ENCODE measurements around the gene IRX6. TPM values are rescaled to one million over a fixed set of nuclear protein-coding genes. Genes with fewer than 3 reads are reported as not detected.

The IRX6 gene
- total RNA-seq, 1 experiment from 2014 or later: not detected

DNA sequence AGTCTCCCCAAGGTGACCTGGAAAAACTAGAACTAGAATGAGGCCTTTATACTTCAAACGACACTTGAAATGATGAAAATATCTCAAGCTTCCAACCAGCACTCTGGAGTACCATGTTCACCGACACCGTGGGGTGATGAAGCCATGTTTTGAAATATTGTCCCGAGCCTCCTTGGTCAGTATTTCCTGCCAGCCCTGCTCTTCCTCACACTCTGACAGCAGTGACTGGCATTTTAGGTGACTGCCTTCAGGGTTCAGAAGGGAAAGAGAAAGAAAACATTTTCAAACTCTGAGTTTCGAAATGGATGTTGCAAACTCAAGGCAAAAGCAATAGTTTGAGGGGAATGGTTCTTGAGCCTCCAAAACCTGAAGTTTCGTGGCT is 39.3 kb upstream of the IRX6 start:
- Histone ChIP-seq H3K79me2 (ENCODE audit: low read depth) (no peaks in the 10 kb centered on the region), H4K20me1 (ENCODE audit: insufficient read depth) (no peaks in the 10 kb centered on the region), H3K4me1 (replicated peaks; ENCODE audit: insufficient read depth) (no peaks in the 10 kb centered on the region), H3K4me2 (no peak overlapping the region), H3K9me3 (ENCODE audit: insufficient read depth, low read depth) (peaks cover 6% of the 10 kb centered on the region; the same call in 1 of the 2 replicates), H3K4me3 (no peak overlapping the region), H3K9me2 (ENCODE audit: insufficient read depth) (no peaks in the 10 kb centered on the region), H3K36me3 (ENCODE audit: low read depth) (no peaks in the 10 kb centered on the region), H2AFZ (no peak overlapping the region), H3F3A (ENCODE audit: insufficient read depth, low read depth) (no peaks in the 10 kb centered on the region), H3K27ac (no peak overlapping the region), H3K27me3 (ENCODE audit: insufficient read depth, low read depth) (no peaks in the 10 kb centered on the region)
- CTCF ChIA-PET: no interaction called here
- no TSS peak for BruUV-seq (replicated peaks)
- DNase-seq: no peak
- no peak for TF ChIP-seq EZH2 (IDR thresholded peaks at IDR 0.05; ENCODE audit: low read depth)
- TF ChIP-seq, protein P1, sequence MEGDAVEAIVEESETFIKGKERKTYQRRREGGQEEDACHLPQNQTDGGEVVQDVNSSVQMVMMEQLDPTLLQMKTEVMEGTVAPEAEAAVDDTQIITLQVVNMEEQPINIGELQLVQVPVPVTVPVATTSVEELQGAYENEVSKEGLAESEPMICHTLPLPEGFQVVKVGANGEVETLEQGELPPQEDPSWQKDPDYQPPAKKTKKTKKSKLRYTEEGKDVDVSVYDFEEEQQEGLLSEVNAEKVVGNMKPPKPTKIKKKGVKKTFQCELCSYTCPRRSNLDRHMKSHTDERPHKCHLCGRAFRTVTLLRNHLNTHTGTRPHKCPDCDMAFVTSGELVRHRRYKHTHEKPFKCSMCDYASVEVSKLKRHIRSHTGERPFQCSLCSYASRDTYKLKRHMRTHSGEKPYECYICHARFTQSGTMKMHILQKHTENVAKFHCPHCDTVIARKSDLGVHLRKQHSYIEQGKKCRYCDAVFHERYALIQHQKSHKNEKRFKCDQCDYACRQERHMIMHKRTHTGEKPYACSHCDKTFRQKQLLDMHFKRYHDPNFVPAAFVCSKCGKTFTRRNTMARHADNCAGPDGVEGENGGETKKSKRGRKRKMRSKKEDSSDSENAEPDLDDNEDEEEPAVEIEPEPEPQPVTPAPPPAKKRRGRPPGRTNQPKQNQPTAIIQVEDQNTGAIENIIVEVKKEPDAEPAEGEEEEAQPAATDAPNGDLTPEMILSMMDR (conservative IDR thresholded peaks at IDR 0.05): no peak
- intact Hi-C loops (cut with micrococcal nuclease; ENCODE audit: unreplicated experiment): no loop called here
- POLR2A ChIA-PET (ENCODE audit: unreplicated experiment): no interaction called here

DNA sequence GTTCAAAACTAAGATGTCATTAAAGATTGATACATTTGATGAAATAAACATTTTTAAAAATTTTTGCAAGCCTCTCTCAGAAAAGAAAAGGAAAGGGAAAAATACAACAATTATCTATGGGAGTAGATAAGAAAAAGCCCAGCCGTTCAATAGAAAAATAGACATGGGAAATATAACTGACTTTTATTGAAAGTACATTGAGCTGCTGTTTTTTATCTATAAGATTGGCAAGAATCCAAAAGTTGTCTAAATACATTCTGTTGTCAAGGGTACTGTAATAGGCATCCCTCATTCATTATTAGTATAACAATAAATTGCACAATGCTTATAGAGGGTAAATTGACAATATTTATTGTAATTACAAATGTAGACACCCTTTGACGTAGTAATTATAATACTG is 38.4 kb upstream of the IRX6 start:
- intact Hi-C loops (cut with micrococcal nuclease; ENCODE audit: unreplicated experiment): no loop called here
- H3K4me2 ChIP-seq: no peak overlapping the region
- no peaks in the 10 kb centered on the region for H3F3A ChIP-seq (ENCODE audit: insufficient read depth, low read depth)
- no peaks in the 10 kb centered on the region for H4K20me1 ChIP-seq (ENCODE audit: insufficient read depth)
- H3K9me2 ChIP-seq (ENCODE audit: insufficient read depth): no peaks in the 10 kb centered on the region
- H3K9me3 ChIP-seq (ENCODE audit: insufficient read depth, low read depth): peaks cover 6% of the 10 kb centered on the region; the same call in 1 of the 2 replicates
- DNase-seq: no peak
- no peak overlapping the region for H2AFZ ChIP-seq
- no peaks in the 10 kb centered on the region for H3K36me3 ChIP-seq (ENCODE audit: low read depth)
- H3K4me3 ChIP-seq: no peak overlapping the region
- H3K79me2 ChIP-seq (ENCODE audit: low read depth): no peaks in the 10 kb centered on the region
- no peak for TF ChIP-seq EZH2 (IDR thresholded peaks at IDR 0.05; ENCODE audit: low read depth)
- TF ChIP-seq, protein P1 (conservative IDR thresholded peaks at IDR 0.05): no peak
- no peaks in the 10 kb centered on the region for H3K27me3 ChIP-seq (ENCODE audit: insufficient read depth, low read depth)
- ChIA-PET POLR2A (ENCODE audit: unreplicated experiment) (no interaction called here), CTCF (no interaction called here)
- no peaks in the 10 kb centered on the region for H3K4me1 ChIP-seq (replicated peaks; ENCODE audit: insufficient read depth)
- BruUV-seq (replicated peaks): no TSS peak
- H3K27ac ChIP-seq: no peak overlapping the region

GRCh38 chr16:55289353-55289752 is 34.6 kb upstream of the IRX6 start:
- H3K27ac ChIP-seq: no peak overlapping the region
- no peaks in the 10 kb centered on the region for H4K20me1 ChIP-seq (ENCODE audit: insufficient read depth)
- H3K9me2 ChIP-seq (ENCODE audit: insufficient read depth): no peaks in the 10 kb centered on the region
- TF ChIP-seq EZH2 (IDR thresholded peaks at IDR 0.05; ENCODE audit: low read depth): no peak
- TF ChIP-seq, protein P1 (conservative IDR thresholded peaks at IDR 0.05): no peak
- POLR2A ChIA-PET (ENCODE audit: unreplicated experiment): no interaction called here
- CTCF ChIA-PET: no interaction called here
- no peak overlapping the region for H3K4me3 ChIP-seq
- no peaks in the 10 kb centered on the region for H3K79me2 ChIP-seq (ENCODE audit: low read depth)
- no peaks in the 10 kb centered on the region for H3K36me3 ChIP-seq (ENCODE audit: low read depth)
- H3K4me1 ChIP-seq (replicated peaks; ENCODE audit: insufficient read depth): no peaks in the 10 kb centered on the region
- peaks cover 6% of the 10 kb centered on the region; the same call in 1 of the 2 replicates for H3K9me3 ChIP-seq (ENCODE audit: insufficient read depth, low read depth)
- intact Hi-C loops (cut with micrococcal nuclease; ENCODE audit: unreplicated experiment): no loop called here
- no TSS peak for BruUV-seq (replicated peaks)
- no peaks in the 10 kb centered on the region for H3K27me3 ChIP-seq (ENCODE audit: insufficient read depth, low read depth)
- H3F3A ChIP-seq (ENCODE audit: insufficient read depth, low read depth): no peaks in the 10 kb centered on the region
- DNase-seq: no peak
- no peak overlapping the region for H3K4me2 ChIP-seq
- no peak overlapping the region for H2AFZ ChIP-seq

Measured in PC-9 (cell line).